Stimulated activated CD8-positive, alpha-beta memory T cell treated with anti-CD3 and anti-CD28 coated beads, Interleukin-15, amount 100 ng/mL, for 48 hours (primary cell): ENCODE data around the gene FCGR3A.

ENCODE experiments used
- DNase-seq, 2 donors: peaks; one replicate each; pipeline ENCODE4 v3.0.0-alpha.2; 2020; ENCODE audit warnings: low read depth in 2 of 2

Gene FCGR3A

DNA sequence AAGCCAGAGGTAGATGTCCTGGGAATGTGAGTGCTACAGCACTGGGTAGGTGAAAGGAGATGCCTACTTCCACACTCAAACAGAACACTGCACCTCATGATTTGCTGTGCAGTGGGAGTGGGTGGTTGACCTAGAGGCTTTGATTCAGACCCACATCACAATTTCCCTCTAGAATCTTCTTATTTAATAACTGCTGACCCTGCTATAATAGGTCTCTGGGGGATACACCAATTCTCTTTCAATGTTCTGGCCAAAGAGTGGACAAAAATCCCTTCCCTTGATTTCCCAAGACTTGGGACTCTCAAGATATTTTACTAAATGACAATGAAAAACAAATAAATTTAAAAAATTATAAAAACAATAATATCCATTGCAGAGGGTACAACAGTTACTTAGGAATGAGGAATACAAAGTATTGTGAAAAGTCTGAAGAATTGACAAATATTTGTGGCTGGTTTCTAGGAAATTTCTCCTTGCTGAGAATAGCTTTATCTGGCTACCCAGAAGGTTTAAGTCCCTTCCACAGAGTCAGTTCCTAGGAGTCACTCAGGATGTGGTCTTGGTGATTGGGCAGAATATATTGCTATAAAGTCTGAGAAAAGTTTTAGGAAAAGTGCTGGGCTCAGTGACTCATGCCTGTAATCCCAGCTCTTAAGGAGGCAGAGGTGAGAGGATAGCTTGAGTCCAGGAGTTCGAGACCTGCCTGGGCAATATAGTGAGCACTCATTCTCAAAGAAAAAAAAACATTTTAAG, 46.8 kb downstream of the FCGR3A start:
- no peak for DNase-seq

DNA sequence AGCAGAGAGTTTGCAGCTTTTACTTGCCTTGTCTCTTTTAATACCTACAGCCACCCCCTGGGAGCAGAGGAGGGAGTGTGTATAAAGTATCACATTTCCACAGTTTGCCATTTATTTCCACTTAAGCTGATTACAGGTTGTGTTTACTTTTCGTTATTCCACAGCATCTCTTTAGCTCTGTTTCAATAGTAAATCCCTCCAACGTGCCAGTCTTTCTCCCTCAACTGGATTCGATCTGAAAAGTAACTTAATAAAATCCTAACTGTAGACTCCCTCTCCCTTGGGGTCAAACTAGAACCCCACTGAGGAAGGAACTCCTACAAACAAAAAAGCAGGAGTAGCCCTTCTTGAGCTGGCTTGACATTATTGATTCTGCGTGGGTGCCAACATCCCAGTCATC, 47.4 kb downstream of the FCGR3A start:
- DNase-seq = no peak

DNA sequence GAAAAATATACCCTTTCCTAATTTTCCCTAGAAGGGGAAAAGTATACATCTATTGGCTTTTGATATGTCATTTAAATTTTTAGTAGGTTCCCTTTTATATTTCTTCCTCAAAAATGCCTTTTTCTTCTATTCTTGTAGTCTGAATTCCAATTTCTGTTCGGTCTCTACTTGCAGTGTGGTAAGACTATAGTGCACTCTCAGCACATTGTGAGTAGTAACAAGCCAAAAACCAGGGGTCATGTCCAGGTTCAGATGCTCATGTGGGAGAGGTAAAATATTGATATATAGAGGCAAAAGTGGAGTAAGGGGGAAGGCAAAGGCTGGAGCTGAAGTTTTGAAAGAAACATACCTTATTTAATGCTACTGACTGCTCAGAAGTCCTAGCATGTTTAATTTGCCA, 48.4 kb downstream of the FCGR3A start:
- DNase-seq = no peak

DNA sequence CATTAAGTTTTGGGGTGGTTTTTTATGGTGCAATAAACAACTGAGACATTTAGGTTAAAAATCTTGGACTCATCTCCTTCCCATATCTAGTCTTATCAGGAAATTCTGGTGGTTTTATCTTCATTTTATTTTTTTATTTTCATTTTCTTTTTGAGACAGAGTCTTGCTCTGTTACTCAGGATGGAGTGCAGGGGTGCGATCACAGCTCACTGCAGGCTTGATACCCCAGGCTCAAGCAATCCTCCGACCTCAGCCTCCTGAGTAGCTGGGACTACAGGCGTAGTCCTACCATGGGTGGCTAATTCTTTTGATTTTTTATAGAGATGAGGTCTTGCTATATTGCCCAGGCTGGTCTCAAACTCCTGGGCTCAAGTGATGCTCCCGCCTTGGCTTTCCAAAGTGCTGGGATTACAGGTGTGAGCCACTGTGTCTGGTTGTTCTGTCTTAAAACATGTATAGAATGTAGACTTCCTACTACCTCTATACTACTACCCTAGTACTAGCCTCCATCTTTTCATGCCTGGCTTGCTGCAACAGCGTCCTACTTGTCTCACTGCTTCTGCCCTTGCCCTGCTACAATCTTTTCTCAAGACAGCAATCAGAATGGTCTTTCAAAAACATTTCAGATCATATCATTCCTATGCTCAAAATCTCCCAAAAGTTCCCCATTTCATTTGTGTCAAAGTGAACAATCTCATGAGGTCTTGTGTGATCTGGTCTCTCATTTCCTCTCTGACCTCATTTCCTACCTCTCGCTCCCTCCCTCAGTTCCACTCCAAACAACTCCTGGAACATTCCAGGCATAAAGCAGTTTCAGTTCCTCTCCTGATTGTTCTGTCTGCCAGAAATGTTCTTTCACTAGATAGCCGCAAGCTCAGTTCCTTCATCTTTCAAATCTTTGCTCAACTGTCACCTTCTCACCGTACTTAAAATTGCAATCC, 50.2 kb downstream of the FCGR3A start:
- no peak for DNase-seq

DNA sequence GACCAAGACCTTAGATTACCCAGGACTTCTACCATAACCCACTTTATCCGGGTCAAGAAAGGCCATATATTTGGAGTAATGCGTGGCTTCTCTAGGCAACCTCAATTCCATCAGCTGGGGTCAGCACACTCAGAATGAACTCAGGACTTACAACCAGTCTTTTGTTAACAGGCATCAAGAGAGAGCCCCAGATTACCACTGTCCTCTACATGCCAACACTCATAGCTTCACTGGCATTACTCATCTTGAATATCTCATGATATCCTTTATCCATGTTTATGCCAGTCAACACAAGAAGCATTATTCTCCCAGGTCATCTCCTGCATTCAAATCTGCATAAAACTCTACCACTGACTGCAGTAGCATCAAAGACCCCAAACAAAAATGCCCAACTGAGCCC, 51.0 kb downstream of the FCGR3A start:
- DNase-seq = no peak

GRCh38 chr1:161497961-161498360, 51.7 kb downstream of the FCGR3A start:
- DNase-seq = no peak

DNA sequence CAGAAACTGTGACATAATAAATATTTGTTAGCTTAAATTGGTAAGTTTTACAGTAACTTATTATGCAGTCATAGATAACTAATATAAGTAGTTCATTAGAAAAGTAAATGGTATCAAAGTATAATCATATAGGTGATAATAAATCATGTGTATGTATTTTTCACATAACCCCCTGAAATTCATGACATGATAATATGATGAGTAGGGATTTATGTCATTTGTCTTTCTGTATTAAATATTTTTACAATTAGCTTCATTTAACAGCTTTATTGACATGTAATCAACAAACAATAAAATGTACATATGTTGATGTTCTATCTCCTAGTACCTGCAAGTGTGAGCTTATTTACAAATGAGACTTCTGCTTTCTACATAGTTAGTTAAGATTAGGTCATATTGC, 54.1 kb downstream of the FCGR3A start:
- no peak for DNase-seq

GRCh38 chr1:161494091-161494735, 55.4 kb downstream of the FCGR3A start:
- no peak for DNase-seq

GRCh38 chr1:161492827-161493226, 56.8 kb downstream of the FCGR3A start:
- DNase-seq = no peak
